GM12864 (cell line): ENCODE measurements around the gene CHN2.

Experiments
- DNase-seq: peaks from one replicate; pipeline ENCODE4 v3.0.0-alpha.2; 2011; ENCODE audit warnings: low read depth
- H3K4me3 ChIP-seq: 2 replicates; pipeline ENCODE4 v1.5.1; 2011; ENCODE audit warnings: mild to moderate bottlenecking, low read depth, low read length, control low read depth
- TF ChIP-seq, protein P1 (sequence below): IDR thresholded peaks from 2 replicates; pipeline ENCODE4 v1.5.1; 2011; ENCODE audit warnings: low read depth, mild to moderate bottlenecking, moderate library complexity, low read length, control low read depth, inconsistent platforms; ENCODE audit errors: missing control alignments

CHN2 gene

DNA sequence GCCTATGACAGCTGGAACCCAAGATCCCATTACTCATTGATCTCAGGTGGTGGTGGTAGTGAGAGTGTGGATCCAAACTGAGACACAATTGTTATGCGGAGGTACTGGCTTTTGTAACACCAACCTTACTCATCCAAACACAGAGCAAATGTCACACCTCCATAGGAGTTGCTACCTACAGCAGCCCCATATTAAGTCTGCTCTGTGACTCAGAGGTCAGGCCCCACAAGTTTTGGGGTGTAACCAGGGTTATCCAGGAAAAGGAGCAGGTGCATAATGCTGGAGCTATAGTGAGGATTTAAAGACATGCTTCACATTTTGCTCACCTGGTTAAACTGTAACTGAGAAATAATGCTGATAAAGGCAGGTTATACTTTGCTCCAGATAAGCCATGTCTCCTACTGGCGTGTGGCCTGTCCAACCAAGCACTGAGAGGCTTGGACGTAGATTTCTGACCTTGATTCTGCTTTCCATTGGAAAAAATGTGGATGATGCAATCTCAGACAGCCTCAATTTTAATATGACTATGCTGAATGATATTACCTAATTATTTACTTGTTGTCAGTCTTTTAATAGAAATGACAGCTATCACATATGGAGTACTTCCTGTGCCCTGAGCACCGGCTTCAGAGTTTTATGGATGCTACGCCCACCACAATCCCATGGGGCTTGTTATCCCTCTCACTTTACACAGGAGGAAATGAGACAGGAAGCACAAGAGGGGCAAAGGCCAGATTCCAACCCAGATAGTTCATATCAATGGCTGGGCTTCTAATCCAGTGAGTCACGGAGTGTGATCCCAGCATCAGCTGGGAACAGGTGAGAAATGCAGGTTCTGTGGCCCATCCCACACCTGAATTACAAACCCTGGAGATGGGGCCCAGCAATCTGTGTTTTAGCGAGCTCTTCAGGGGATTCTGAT lies 181.3 kb downstream of the CHN2 start:
- DNase-seq, result no peak
- TF ChIP-seq, protein P1, sequence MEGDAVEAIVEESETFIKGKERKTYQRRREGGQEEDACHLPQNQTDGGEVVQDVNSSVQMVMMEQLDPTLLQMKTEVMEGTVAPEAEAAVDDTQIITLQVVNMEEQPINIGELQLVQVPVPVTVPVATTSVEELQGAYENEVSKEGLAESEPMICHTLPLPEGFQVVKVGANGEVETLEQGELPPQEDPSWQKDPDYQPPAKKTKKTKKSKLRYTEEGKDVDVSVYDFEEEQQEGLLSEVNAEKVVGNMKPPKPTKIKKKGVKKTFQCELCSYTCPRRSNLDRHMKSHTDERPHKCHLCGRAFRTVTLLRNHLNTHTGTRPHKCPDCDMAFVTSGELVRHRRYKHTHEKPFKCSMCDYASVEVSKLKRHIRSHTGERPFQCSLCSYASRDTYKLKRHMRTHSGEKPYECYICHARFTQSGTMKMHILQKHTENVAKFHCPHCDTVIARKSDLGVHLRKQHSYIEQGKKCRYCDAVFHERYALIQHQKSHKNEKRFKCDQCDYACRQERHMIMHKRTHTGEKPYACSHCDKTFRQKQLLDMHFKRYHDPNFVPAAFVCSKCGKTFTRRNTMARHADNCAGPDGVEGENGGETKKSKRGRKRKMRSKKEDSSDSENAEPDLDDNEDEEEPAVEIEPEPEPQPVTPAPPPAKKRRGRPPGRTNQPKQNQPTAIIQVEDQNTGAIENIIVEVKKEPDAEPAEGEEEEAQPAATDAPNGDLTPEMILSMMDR, result no peak
- no peak overlapping the region for H3K4me3 ChIP-seq

- TF ChIP-seq, protein P1, result no peak
- no peak for DNase-seq
- H3K4me3 ChIP-seq, result no peak overlapping the region
Observed at GRCh38 chr7:29377718-29378117, 183.1 kb downstream of the CHN2 start.

DNA sequence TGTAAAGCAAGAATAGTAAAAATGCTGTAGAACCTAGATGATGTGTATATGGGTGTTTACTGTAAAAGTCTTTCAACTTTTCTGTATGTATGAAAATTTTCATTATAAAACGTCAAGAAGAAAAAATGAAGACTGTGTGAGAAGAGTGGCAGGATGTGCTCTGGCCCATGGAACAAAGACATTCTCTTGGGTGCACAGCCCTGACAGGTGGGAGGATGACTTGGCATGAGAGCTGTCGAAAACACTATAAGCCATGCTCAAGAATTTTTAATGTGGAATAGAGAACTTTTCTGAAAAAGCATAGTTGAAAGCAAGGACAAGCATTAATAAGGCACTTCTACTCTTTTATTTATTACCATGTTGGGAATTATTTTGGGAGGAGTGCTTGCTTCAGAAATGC lies 185.0 kb downstream of the CHN2 start:
- DNase-seq, result no peak
- H3K4me3 ChIP-seq, result no peak overlapping the region
- TF ChIP-seq, protein P1, result no peak

DNA sequence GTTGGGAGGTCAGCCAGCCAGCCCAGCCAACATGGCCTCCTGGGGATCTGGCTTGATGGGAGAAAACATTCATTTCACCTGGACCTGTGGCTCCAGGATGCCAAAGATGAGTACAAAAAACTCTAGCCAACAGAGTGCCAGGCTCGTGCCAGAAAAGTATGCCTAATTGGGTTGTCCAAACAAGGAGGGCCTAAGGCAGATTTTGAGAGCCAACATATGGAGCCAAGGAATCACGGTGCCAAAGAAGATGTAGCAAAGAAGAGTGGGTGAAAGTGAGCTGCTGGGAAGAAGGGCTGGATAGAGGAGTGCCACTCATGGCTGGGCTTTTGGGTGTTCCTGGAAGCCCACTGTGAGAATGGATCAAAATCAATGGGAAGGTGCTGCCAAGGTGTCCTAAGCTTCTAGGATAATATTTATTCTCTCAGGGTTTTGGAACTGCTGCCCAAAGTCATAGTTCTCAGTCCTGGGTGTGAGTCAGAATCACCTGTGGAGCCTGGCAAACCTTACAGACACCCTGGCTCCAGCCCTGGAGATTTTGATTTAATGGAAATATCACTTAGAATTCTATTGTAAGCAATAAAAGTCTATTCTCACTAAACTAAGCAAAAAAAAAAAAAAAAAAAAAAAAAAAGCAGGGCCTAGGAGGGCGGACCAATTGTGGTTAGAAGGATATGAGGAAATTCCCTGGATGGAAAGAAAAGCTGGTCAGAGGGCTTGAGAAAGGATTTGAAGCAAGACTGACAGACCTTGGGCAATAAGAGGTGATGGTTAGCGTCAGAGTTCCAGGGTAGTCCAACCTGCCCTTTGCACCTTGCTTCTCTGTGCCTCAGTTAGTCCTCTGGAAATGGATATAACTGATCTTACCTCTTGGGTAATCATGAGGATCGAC lies 186.9 kb downstream of the CHN2 start:
- TF ChIP-seq, protein P1, result no peak
- no peak for DNase-seq
- no peak overlapping the region for H3K4me3 ChIP-seq

DNA sequence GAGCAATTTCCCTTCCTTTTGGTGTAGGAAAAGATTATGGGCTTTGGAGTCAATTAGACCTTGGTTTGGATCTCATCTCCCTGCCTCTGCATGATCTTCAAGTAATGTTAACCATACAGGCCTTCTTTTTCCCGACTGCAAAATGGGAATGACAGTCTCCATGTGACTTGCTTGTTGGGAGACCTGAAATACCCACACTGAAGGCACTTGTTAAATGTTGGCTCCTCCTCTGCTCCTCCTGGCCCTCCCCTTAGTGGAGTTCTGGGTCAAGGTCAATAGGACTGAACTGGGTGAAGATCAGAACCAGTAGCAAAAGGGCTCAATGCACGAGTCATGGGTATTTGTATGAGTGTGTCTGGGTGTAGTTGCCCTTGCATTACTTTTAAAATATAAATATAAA lies 189.7 kb downstream of the CHN2 start:
- TF ChIP-seq, protein P1, result no peak
- no peak overlapping the region for H3K4me3 ChIP-seq

GRCh38 chr7:29385214-29385814 lies 190.7 kb downstream of the CHN2 start:
- DNase-seq, result no peak
- H3K4me3 ChIP-seq, result no peak overlapping the region
- TF ChIP-seq, protein P1, result no peak

More for the DNA sequence above, 189.7 kb downstream of the CHN2 start:
- no peak for DNase-seq
